ENCODE data around the gene SHKBP1. TPM values are rescaled to one million over a fixed set of nuclear protein-coding genes. Genes with fewer than 3 reads are reported as not detected.
A peak's percentile ranks its signal among the peaks of the same experiment; 100 is the strongest.

Gene SHKBP1
- total and polyA plus RNA-seq, 10 of the 15 experiments (the other 5 are each of a cell fraction or from before 2014, with no cell fraction given): 2.3 to 123 (median 67.0) TPM

GRCh38 chr19:40585241-40585981 lies 8.7 kb downstream of the SHKBP1 start:
- BruUV-seq (replicated peaks): no TSS peak
- ChIA-PET SMC1A (ENCODE audit: uncharacterized antibody, unreplicated experiment) (no interaction called here), RAD21 (ENCODE audit: unreplicated experiment) (no interaction called here), POLR2A (interaction anchor here (0.7 kb wide), 1 partner anchor 15 kb away, joined by 3 read pairs; no protein-coding TSS in a partner anchor), CTCF (no interaction called here)
- Histone ChIP-seq H3K4me1 (ENCODE audit: control insufficient read depth, insufficient read depth, low read length) (peaks cover 9% of the 10 kb centered on the region), H3K4me2 (ENCODE audit: control insufficient read depth, insufficient read depth) (no peak overlapping the region), H3K27ac (ENCODE audit: control insufficient read depth, insufficient read depth) (no peak overlapping the region), H3K79me2 (ENCODE audit: control insufficient read depth, insufficient read depth, low read length) (no peaks in the 10 kb centered on the region), H3K36me3 (ENCODE audit: control insufficient read depth in 2 of 2, insufficient read depth in 2 of 2, low read length in 1 of 2) (peaks cover 5 to 12% of the 10 kb centered on the region in 2 experiments), H2AFZ (ENCODE audit: control insufficient read depth, low read depth, low read length) (no peak overlapping the region), H3K27me3 (replicated peaks in 1 of 2; ENCODE audit: control insufficient read depth in 2 of 2, insufficient read depth in 2 of 2, low read length in 1 of 2) (no peaks in the 10 kb centered on the region), H3K4me3 (no peak overlapping the region), H3K9me3 (replicated peaks; ENCODE audit: control insufficient read depth, insufficient read depth, low read length) (no peaks in the 10 kb centered on the region), H4K20me1 (ENCODE audit: control insufficient read depth, insufficient read depth) (no peaks in the 10 kb centered on the region), H3K9ac (ENCODE audit: control insufficient read depth, insufficient read depth, low read length) (no peak overlapping the region)
- intact Hi-C loops (cut with micrococcal nuclease; ENCODE audit: unreplicated experiment) (no loop called here), in situ Hi-C loops (cut with MboI) (no loop called here)
- DNase-seq (ENCODE audit: low read depth, low spot score): no peak
- TF ChIP-seq PML (IDR thresholded peaks at IDR 0.05; ENCODE audit: low read length) (no peak), ZSCAN29 (IDR thresholded peaks at IDR 0.05) (no peak), ZNF207 (IDR thresholded peaks at IDR 0.05; ENCODE audit: borderline replicate concordance) (no peak)
- no peak for ATAC-seq
- FAIRE-seq: peak; percentile 35
- WGBS (ENCODE audit: insufficient coverage, insufficient replicate concordance, low lambda C conversion rate, missing lambda C conversion rate): 45% methylated on average over 11 of the region's 11 CpGs

GRCh38 chr19:40585982-40586422 lies 9.3 kb downstream of the SHKBP1 start:
- H2AFZ ChIP-seq (ENCODE audit: control insufficient read depth, low read depth, low read length): no peak overlapping the region
- H3K4me3 ChIP-seq: no peak overlapping the region
- no peaks in the 10 kb centered on the region for H3K79me2 ChIP-seq (ENCODE audit: control insufficient read depth, insufficient read depth, low read length)
- no peaks in the 10 kb centered on the region for H3K9me3 ChIP-seq (replicated peaks; ENCODE audit: control insufficient read depth, insufficient read depth, low read length)
- intact Hi-C loops (cut with micrococcal nuclease; ENCODE audit: unreplicated experiment): no loop called here
- WGBS (ENCODE audit: insufficient coverage, insufficient replicate concordance, low lambda C conversion rate, missing lambda C conversion rate): 32% methylated on average over 2 of the region's 2 CpGs
- FAIRE-seq (no peak), ATAC-seq (no peak), DNase-seq (ENCODE audit: low read depth, low spot score) (no peak)
- peaks cover 2 to 7% of the 10 kb centered on the region in 2 experiments for H3K36me3 ChIP-seq (ENCODE audit: control insufficient read depth in 2 of 2, insufficient read depth in 2 of 2, low read length in 1 of 2)
- POLR2A ChIA-PET: no interaction called here
- H3K9ac ChIP-seq (ENCODE audit: control insufficient read depth, insufficient read depth, low read length): no peak overlapping the region
- peaks cover 9% of the 10 kb centered on the region for H3K4me1 ChIP-seq (ENCODE audit: control insufficient read depth, insufficient read depth, low read length)
- H4K20me1 ChIP-seq (ENCODE audit: control insufficient read depth, insufficient read depth): no peaks in the 10 kb centered on the region
- no peak overlapping the region for H3K4me2 ChIP-seq (ENCODE audit: control insufficient read depth, insufficient read depth)
- no TSS peak for BruUV-seq (replicated peaks)
- RAD21 ChIA-PET (ENCODE audit: unreplicated experiment): no interaction called here
- SMC1A ChIA-PET (ENCODE audit: uncharacterized antibody, unreplicated experiment): no interaction called here
- no peaks in the 10 kb centered on the region for H3K27me3 ChIP-seq (replicated peaks in 1 of 2; ENCODE audit: control insufficient read depth in 2 of 2, insufficient read depth in 2 of 2, low read length in 1 of 2)
- CTCF ChIA-PET: no interaction called here
- no peak overlapping the region for H3K27ac ChIP-seq (ENCODE audit: control insufficient read depth, insufficient read depth)
- in situ Hi-C loops (cut with MboI): no loop called here
- no peak for TF ChIP-seq RAD21 (IDR thresholded peaks at IDR 0.05; ENCODE audit: insufficient read depth, low read depth, low read length)
- TF ChIP-seq ZNF217 (IDR thresholded peaks at IDR 0.05): no peak
- no peak for TF ChIP-seq CHD1 (IDR thresholded peaks at IDR 0.05; ENCODE audit: low read depth, low read length)
- no peak for TF ChIP-seq MYC (IDR thresholded peaks at IDR 0.05; ENCODE audit: insufficient read depth, insufficient read length, insufficient replicate concordance, low read length, severe bottlenecking)
- no peak for TF ChIP-seq NBN (IDR thresholded peaks at IDR 0.05)
- no peak for TF ChIP-seq FOS (IDR thresholded peaks at IDR 0.05; ENCODE audit: borderline replicate concordance, extremely low read depth, insufficient read length)
- no peak for TF ChIP-seq SIX5 (IDR thresholded peaks at IDR 0.05; ENCODE audit: low read depth, low read length, severe bottlenecking)
- no peak for TF ChIP-seq BCL11A (IDR thresholded peaks at IDR 0.05; ENCODE audit: low read depth, low read length)
- no peak for TF ChIP-seq TCF3 (IDR thresholded peaks at IDR 0.05; ENCODE audit: borderline replicate concordance, insufficient read depth, low read depth, low read length)
- TF ChIP-seq CUX1 (IDR thresholded peaks at IDR 0.05; ENCODE audit: insufficient replicate concordance, low read depth, low read length): no peak
